GM21526 (cell line): Measurements from ENCODE around the gene KPNA6.
"Not testable (repeated sequence)": the region's sequence is repeated elsewhere in the genome, so short reads cannot be mapped to it uniquely, and the experiment has no call there.

Experiments
- ATAC-seq: cut with Tn5 transposase; IDR thresholded peaks from one replicate; pipeline ENCODE4 v1.9.1; 2021; ENCODE audit warnings: moderate library complexity; ENCODE audit not compliant: unreplicated experiment, low FRiP score

Gene KPNA6

GRCh38 chr1:32099426-32099825, 8.4 kb upstream of the KPNA6 start:
- ATAC-seq = no peak

- ATAC-seq = no peak
These were observed 7.5 kb upstream of the KPNA6 start for GRCh38 chr1:32100359-32100758.

- no peak for ATAC-seq
These were observed 6.8 kb upstream of the KPNA6 start for GRCh38 chr1:32100807-32101708.

- ATAC-seq = no peak
These were observed 3.7 kb upstream of the KPNA6 start for GRCh38 chr1:32104127-32104526.

- no peak for ATAC-seq
These were observed 2.5 kb upstream of the KPNA6 start for GRCh38 chr1:32105338-32105737.

- no peak for ATAC-seq
These were observed 1.1 kb upstream of the KPNA6 start for GRCh38 chr1:32106663-32107275.

- no peak for ATAC-seq
These were observed 3.3 kb downstream of the KPNA6 start for GRCh38 chr1:32111040-32111623.

- ATAC-seq = no peak
These were observed 3.9 kb downstream of the KPNA6 start for GRCh38 chr1:32111789-32112188.

GRCh38 chr1:32112806-32113375, 5.0 kb downstream of the KPNA6 start:
- ATAC-seq = no peak

- not testable (repeated sequence) for ATAC-seq
These were observed 5.6 kb downstream of the KPNA6 start for GRCh38 chr1:32113436-32113835.

- ATAC-seq = no peak
These were observed 6.6 kb downstream of the KPNA6 start for GRCh38 chr1:32114420-32114819.

GRCh38 chr1:32115496-32115895, 7.6 kb downstream of the KPNA6 start:
- no peak for ATAC-seq

- no peak for ATAC-seq
These were observed 8.7 kb downstream of the KPNA6 start for GRCh38 chr1:32116531-32116930.

GRCh38 chr1:32122151-32122550, 14.3 kb downstream of the KPNA6 start:
- ATAC-seq = no peak

- not testable (repeated sequence) for ATAC-seq
These were observed 15.5 kb downstream of the KPNA6 start for GRCh38 chr1:32123361-32123760.

- no peak for ATAC-seq
These were observed 17.5 kb downstream of the KPNA6 start for GRCh38 chr1:32125313-32125712.

GRCh38 chr1:32126770-32127169, 18.9 kb downstream of the KPNA6 start:
- no peak for ATAC-seq

GRCh38 chr1:32127409-32128198, 19.7 kb downstream of the KPNA6 start:
- no peak for ATAC-seq

- ATAC-seq = no peak
These were observed 20.6 kb downstream of the KPNA6 start for GRCh38 chr1:32128479-32128878.

GRCh38 chr1:32128964-32129363, 21.1 kb downstream of the KPNA6 start:
- no peak for ATAC-seq

GRCh38 chr1:32133950-32134280, 26.1 kb downstream of the KPNA6 start:
- not testable (repeated sequence) for ATAC-seq
